HT1080 (cell line): ENCODE measurements around the gene NCK1. TPM values are rescaled to one million over a fixed set of nuclear protein-coding genes. Genes with fewer than 3 reads are reported as not detected.

Experiments
- DNase-seq: peaks from one replicate; pipeline ENCODE4 v3.0.0-alpha.2; 2015; ENCODE audit warnings: low read depth
- polyA plus RNA-seq, 2 experiments: library from polyadenylated mRNA; depleted of rRNA; stranded (reverse); fragments of >200 nt; gene quantifications; 2 replicates each; pipeline ENCODE4 v1.2.3, GENCODE V29; 2015
- total RNA-seq: library from RNA; depleted of rRNA; stranded (reverse); fragments of >200 nt; shearing (Covaris generic); gene quantifications from 2 replicates; pipeline ENCODE4 v1.2.3, GENCODE V29; 2014; rRNA removed

NCK1 gene
- 35.5 and 42.6 TPM in 2 replicates for total RNA-seq
- polyA plus RNA-seq (2015; cell fraction: cytosol; rRNA removed): 57.2 and 62.3 TPM in 2 replicates
- polyA plus RNA-seq (2015; cell fraction: nucleus; rRNA removed): 37.7 and 42.6 TPM in 2 replicates

- peak; percentile 99 for DNase-seq
Measured at GRCh38 chr3:136861890-136862616, at the start of gene NCK1. Gene NCK1 (plus strand): TSS chr3:136862208. CDS start chr3:136928002, 65,794 bp downstream.

GRCh38 chr3:136817448-136817847, 44.6 kb upstream of the NCK1 start:
- DNase-seq: peak; percentile 34

DNA sequence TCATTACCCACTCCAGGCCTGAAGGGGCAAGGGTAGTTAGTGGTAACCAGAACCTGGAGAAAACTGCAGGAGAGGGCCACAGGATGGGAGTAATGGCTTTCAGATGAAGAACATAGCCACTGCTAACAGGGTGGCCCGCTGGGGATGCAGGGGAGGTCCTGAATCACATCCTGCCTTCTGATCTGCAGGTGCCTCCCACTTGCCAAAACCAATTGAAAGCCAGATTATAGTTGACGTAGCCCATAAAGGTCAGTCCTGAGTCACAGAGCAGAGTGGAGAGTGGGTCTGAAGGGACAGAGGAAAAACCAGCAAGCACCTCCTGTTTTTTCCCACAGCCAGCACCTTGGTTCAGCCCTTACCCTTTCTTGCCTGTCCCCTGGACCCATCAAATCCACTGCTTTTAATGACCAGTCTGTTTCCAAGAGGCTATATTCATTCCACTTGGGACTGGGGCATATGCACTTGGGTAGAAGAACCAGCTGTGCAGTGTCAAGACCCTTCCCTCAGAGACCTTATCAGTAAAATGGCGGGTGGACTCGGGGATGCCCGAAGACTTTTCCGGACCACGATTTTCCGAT, 43.7 kb upstream of the NCK1 start:
- DNase-seq: peak; percentile 100

DNA sequence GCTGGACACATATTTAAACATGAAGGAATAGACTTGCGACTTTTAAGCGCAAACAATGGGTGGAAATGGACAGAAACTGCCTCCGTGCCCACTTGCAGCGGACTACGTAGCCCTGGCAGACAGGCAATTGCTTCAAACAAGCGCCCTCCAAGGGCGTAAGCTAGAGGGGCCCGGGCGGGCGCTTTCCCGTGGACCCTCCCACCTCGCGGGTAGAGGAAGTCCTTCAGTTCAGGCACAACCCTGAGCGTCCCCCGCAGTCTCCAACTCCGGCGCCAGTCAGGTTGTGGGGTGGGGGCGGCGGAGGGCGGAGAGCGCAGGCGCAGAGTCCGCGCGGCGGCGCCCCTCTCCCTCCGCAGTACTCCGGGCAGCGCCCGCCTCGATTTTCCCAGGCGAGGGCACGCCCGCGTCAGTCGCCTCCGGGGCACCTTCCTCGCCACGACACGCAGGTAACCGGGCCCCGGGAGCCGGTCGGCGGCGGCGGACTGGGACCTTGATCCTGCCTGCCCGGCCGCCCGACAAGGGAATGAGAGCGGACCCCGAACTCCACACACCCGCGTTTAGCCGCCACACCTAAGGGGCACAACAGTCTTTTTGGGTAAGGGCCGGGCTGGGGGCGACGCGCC, 43.1 kb upstream of the NCK1 start, which contains the start of gene SLC35G2:
TSS of gene SLC35G2 (plus strand) at position 358 of the 623 bp plus-strand sequence. CDS start 35,335 bp downstream, outside the sequence.
- DNase-seq: peak; percentile 91

DNA sequence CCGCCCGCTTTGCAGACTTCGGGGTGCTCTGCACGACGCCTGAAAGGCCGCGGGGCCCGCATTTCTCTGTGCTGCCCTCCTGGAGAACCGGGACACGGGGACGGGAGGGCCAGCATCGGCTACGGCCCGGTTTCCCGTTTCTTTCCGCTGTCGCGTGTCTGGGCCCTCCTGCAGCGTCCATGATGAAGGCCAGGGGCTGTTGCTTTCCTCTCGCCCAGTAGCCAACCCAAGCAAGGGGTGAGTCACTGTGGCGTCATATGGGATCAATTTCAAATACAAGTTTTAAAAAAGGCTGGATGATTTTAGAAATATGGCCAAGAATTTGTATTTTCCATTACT, 42.6 kb upstream of the NCK1 start:
- DNase-seq: peak; percentile 83

DNA sequence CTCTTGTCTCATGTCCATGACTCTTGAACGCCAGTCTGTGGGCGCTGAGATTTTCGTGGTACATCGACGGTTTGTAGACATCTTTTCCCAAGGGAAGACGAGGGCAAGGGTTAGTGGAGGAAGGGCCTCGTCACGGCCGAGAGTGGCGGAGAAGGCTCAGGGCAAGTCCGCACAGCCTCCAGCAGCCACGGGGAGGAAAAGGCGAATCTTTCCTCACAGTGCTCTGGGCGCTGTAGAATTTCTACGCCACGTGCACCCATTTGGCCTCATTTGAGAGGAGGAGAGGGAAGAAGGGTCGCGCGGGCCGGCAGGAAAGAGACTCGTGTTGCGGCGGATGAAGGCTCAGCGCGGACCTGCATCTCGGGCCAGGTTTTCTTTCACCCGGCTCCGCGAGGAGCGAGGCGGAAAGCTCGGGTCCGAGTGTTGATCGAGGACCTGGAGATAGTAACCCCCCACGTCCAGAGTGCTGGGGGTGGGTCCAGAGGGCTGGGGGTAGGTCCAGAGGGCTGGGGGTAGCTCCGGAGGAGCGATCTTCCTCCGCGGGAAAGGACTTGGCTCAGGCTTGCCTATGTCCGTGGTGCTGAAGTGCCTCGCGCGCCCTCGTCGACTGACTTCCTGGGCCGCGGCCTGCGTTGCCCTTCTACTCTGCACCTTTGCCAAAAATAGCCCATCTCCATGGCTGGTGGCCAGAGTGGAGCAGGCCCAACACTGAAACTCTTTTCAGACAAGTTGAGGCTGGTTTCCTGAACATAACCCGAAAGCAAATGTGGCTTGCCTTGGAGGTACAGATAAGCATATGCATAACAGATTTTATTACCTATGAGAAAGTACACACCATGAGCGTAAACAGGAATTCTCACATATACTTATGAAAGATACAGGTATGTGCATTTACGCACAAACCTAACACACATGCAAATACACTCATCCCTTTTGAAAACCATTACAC, 42.0 kb upstream of the NCK1 start:
- peak; percentile 42 for DNase-seq

DNA sequence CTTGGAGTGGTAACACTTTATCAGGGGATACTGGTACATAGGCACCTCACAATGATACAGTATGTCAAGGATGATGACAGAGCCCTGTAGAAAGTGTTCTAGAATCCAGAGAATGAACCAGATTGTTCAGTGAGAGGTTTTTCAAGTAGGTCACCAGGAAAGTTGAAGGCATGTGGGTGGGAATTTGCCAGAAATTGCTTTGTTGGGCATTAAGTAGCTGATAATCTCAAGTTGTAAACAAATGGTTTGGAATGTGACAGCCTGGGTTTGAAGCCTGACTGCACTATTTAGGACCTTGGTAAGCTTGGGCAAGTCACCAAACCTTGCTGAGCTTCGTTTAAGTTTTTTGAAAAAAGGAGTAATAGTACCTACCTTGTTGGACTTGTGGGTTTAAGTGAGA, 30.5 kb upstream of the NCK1 start:
- DNase-seq: no peak

- DNase-seq: no peak
Measured at GRCh38 chr3:136835089-136835812, 26.8 kb upstream of the NCK1 start.

- no peak for DNase-seq
Measured at GRCh38 chr3:136835813-136836510, 26.0 kb upstream of the NCK1 start.

DNA sequence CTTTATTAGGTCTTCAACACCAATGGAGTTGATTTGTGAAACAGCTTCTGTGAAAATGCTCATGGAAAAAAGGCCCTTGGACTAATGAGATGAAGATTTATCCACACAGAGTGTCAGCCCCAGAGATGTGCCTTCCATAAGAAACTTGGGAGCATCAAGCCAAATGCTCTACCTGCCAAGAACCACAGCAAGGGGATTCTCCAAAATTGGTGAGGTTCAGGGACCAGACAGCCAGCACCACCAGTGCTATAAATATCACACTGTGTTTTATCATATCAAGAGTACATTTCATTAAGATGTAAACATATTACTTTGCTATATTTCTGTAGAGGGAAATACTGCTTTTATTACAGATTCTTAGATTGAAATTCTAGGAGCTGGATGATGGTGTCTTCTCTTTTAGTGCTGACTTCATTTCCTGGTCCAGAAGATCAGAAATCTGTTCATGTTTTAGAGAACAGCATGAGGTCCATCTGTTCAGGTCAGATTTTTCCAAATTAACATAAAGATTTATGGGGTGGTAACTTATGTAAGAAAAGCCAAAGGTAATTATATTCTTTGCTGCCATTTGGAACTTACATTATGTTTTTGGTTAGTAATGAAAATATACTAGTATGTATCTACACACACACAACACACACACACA, 25.4 kb upstream of the NCK1 start:
- no peak for DNase-seq

DNA sequence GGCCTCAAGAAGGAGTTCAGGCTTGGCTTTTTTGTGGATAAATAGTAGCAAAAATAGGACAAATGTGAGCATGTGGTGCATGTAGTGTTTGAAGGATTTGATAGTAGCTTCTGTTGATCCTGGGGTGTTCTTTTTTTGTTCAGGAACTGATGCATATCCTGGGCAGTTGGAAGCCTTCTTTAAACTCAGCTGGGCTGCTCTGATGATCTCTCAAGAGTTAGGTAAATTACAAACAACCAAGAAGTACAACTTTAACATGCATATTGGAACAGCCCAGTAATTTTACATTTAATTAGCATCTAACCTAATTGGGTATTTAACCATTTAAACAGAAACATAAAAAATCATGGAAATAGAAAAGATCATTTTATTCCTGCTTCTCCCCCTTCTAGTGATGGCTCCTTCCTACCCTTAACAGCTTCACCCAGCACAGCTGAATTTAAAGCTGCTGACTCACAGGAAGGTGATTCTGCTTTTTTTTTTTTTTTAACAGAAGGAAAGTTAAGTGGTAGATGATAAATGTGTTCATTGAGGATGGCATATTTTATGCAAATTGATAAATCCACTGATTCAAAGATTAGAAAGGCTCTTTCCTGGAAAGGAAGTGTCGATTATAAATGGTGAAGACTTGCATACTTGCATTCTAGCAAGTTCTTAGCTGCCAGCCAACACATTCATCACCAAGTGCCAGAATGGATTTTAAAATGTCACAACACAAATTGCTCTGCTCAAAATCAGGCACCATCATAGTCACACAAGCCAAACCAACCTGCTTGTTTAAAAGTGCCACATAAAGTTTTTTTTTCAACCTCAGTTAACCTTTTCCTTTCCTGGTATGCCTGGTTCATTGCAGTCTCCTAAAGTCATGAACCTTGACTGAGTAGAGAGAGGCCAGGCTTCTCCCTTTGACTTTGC, 23.1 kb upstream of the NCK1 start:
- peak; percentile 93 for DNase-seq

GRCh38 chr3:136839556-136839931, 22.5 kb upstream of the NCK1 start:
- DNase-seq: no peak

GRCh38 chr3:136840252-136840651, 21.8 kb upstream of the NCK1 start:
- no peak for DNase-seq

DNA sequence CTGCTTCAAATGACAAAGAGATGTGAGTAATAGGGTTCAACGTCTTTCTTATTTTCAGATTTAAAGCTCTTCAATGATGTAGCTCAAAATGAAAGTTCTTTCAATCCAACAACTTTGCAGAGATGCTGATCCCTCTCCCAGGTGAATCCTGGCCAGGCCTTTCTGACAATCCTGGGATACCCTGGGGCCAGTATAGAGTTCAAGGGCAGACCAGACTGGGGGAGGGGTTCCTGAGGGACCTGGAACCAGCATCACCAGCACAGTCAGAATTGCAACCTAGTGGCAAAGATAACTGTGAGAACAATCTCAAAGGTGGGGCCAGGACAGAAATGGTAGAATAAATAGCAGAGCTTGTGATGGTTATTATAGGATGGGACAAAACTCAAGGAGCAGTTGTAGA, 19.7 kb upstream of the NCK1 start:
- no peak for DNase-seq

DNA sequence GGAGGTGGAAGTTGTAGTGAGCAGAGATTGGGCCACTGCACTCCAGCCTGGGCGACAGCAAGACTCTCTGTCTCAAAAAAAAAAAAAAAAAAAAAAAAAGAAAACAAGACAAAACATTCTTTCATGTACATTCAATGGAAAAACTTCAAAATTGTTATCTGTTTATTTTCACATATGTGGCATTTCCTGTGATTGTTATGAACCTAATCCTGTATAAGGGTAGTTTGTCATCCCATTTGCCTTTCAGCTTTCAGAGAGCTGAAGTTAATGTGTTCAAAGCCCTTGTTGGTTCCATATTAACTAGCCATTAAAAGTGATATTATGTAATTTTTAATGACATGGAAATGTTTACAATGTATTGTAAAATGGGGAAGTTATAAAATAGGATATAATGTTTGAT, 17.3 kb upstream of the NCK1 start:
- no peak for DNase-seq

DNA sequence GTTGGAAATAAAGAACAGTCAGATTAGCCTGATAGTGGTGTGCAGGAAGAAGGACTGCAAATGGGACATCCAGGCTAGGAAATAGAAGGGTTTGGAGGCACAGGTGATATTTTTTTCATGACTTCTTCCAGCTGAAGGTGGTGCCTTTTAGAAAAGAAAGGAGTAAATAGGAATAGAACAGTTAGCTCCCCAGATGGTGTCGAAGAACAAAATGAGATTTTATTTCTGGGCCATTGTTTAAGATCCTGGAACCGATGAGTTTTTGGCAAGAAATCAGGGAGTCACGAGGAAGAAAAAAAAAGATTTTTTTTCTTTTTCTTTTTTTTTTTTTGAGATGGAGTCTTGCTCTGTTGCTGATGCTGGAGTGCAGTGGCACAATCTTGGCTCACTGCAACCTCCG, 9.8 kb upstream of the NCK1 start:
- DNase-seq: no peak

DNA sequence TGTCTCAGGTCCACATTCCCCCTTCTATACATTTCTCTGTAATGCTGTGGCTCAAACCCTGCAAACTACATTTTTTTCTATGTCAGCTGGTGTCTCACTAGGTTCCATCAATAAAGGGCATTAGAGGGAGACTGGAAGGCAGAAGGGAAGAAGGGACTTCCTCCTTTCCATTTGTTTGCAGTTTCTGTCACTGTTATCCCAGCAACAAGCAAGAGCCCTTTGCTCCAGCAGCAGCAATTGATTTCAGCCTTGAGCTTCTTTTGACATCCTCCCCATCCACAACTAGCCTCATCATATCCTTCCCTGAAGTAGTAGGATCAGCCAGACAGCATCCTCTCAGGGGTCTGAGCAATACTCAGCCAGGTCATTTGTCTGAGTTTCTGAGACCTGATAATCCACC, 5.3 kb upstream of the NCK1 start:
- DNase-seq: no peak

DNA sequence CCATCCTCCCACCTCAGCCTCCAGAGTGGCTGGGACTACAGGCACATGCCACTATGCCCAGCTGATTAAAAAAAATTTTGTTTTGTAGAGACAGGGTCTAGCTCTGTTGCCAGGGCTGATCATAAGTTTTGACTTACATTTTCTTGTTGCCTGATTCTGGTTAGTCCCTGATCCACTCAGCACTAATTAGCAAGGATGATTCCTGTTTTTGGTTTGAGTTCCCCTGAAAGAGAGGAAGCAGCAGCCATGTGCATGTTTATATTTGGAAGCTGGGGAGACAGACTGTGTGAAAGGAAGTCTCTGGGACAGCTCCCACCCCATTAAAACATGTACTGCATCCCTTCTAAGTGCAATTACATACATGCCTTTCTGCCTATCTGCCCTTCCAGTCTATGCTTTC, 3.6 kb upstream of the NCK1 start:
- no peak for DNase-seq
